ENCODE results near the gene PIEZO2.

DNA sequence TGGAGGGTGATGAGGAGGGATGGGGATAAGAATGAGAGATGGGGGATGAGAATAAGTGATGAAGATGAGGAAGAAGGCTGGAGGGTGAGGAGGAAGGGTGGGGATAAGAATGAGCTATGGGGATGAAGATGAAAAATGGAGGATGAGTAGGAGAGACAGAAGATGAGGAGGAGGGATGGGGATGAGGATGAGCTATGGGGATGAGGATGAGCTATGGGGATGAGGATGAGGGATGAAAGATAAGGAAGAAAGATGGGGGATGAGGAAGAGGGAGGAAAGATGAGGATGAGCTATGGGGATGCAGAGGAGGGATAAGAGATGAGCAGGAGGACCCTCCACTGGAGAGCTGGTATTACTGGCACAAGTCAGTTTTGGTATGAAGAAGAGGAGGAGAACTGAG lies 392.0 kb downstream of the PIEZO2 start:
- TF ChIP-seq CTCF (conservative IDR thresholded peaks at IDR 0.05; ENCODE audit: low read depth, low read length): no peak
- no peak for TF ChIP-seq EZH2 (IDR thresholded peaks at IDR 0.05; ENCODE audit: borderline replicate concordance, low read depth, low read length, poor library complexity, severe bottlenecking)
